ENCODE data around the gene TMEM63C.

- no peak for TF ChIP-seq POLR2A (IDR thresholded peaks at IDR 0.05)
- TF ChIP-seq, protein P1, sequence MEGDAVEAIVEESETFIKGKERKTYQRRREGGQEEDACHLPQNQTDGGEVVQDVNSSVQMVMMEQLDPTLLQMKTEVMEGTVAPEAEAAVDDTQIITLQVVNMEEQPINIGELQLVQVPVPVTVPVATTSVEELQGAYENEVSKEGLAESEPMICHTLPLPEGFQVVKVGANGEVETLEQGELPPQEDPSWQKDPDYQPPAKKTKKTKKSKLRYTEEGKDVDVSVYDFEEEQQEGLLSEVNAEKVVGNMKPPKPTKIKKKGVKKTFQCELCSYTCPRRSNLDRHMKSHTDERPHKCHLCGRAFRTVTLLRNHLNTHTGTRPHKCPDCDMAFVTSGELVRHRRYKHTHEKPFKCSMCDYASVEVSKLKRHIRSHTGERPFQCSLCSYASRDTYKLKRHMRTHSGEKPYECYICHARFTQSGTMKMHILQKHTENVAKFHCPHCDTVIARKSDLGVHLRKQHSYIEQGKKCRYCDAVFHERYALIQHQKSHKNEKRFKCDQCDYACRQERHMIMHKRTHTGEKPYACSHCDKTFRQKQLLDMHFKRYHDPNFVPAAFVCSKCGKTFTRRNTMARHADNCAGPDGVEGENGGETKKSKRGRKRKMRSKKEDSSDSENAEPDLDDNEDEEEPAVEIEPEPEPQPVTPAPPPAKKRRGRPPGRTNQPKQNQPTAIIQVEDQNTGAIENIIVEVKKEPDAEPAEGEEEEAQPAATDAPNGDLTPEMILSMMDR (IDR thresholded peaks at IDR 0.05) = no peak
Measured at GRCh38 chr14:77142005-77142800, 39.4 kb upstream of the TMEM63C start.
